Measurements from ENCODE around the gene PACSIN2. TPM values are rescaled to one million over a fixed set of nuclear protein-coding genes. Genes with fewer than 3 reads are reported as not detected.

The PACSIN2 gene
- total RNA-seq, 1 experiment from 2014 or later, result 70.5 TPM

- ATAC-seq, result peak; percentile 72
- ChIA-PET CTCF (interaction anchor here (0.6 to 1.4 kb wide), 7 partner anchors 26 to 98 kb away, joined by 3 to 6 read pairs (median 3); no protein-coding TSS in a partner anchor), POLR2A (interaction anchor here (0.6 to 1.0 kb wide), 2 partner anchors 43 to 49 kb away, joined by 3 to 4 read pairs; no protein-coding TSS in a partner anchor)
- peak overlapping the region; percentile 55 for H3K4me3 Mint-ChIP-seq
- H3K4me1 Mint-ChIP-seq, result peaks cover 72% of the 10 kb centered on the region
- peaks cover 20% of the 10 kb centered on the region for H3K36me3 Mint-ChIP-seq
- peak; percentile 38 for DNase-seq (ENCODE audit: low spot score)
- H3K27ac Mint-ChIP-seq, result peak overlapping the region; percentile 85
- H3K27me3 Mint-ChIP-seq (ENCODE audit: low read depth), result no peaks in the 10 kb centered on the region; the same call in 1 of the 2 replicates
- H3K9me3 Mint-ChIP-seq, result peaks cover 4% of the 10 kb centered on the region; the same call in 1 of the 2 replicates
- peak; percentile 76 for TF ChIP-seq FOXK1 (CRISPR knock-in tag; IDR thresholded peaks at IDR 0.05)
- peak; percentile 83; the same call in 1 of the 2 replicates for TF ChIP-seq TEAD1 (CRISPR knock-in tag; IDR thresholded peaks at IDR 0.05)
- TF ChIP-seq FOXP4 (CRISPR knock-in tag; IDR thresholded peaks at IDR 0.05), result peak; percentile 73; the same call in 1 of the 2 replicates
- TF ChIP-seq SMAD3 (CRISPR knock-in tag; IDR thresholded peaks at IDR 0.05; ENCODE audit: borderline replicate concordance), result no peak
- no peak for TF ChIP-seq JAZF1 (CRISPR knock-in tag; IDR thresholded peaks at IDR 0.05)
- TF ChIP-seq CBFB (CRISPR knock-in tag; IDR thresholded peaks at IDR 0.05; ENCODE audit: low read depth), result no peak
- no peak for TF ChIP-seq CDX4 (CRISPR knock-in tag; IDR thresholded peaks at IDR 0.05; ENCODE audit: borderline replicate concordance)
- TF ChIP-seq NR3C1 (CRISPR knock-in tag; conservative IDR thresholded peaks at IDR 0.05; ENCODE audit: low read depth), result no peak
- no peak for TF ChIP-seq ZNF671 (CRISPR knock-in tag; IDR thresholded peaks at IDR 0.05)
- TF ChIP-seq ZNF281 (CRISPR knock-in tag; IDR thresholded peaks at IDR 0.05), result no peak
- TF ChIP-seq JUN (CRISPR knock-in tag; IDR thresholded peaks at IDR 0.05), result no peak
- no peak for TF ChIP-seq RELA (CRISPR knock-in tag; IDR thresholded peaks at IDR 0.05; ENCODE audit: borderline replicate concordance)
- TF ChIP-seq OVOL2 (CRISPR knock-in tag; IDR thresholded peaks at IDR 0.05; ENCODE audit: borderline replicate concordance), result no peak
- TF ChIP-seq RORB (CRISPR knock-in tag; IDR thresholded peaks at IDR 0.05), result no peak
- TF ChIP-seq ATF6 (CRISPR knock-in tag; IDR thresholded peaks at IDR 0.05), result no peak
- no peak for TF ChIP-seq NR1H2 (CRISPR knock-in tag; IDR thresholded peaks at IDR 0.05)
- TF ChIP-seq ZNF121 (CRISPR knock-in tag; IDR thresholded peaks at IDR 0.05), result no peak
- no peak for TF ChIP-seq MAX (CRISPR knock-in tag; IDR thresholded peaks at IDR 0.05)
- TF ChIP-seq E2F5 (CRISPR knock-in tag; IDR thresholded peaks at IDR 0.05), result no peak
- no peak for TF ChIP-seq E2F4 (CRISPR knock-in tag; IDR thresholded peaks at IDR 0.05; ENCODE audit: borderline replicate concordance, low read depth)
- TF ChIP-seq STAT6 (CRISPR knock-in tag; conservative IDR thresholded peaks at IDR 0.05; ENCODE audit: low read depth), result no peak
- TF ChIP-seq TCF7 (CRISPR knock-in tag; IDR thresholded peaks at IDR 0.05; ENCODE audit: low read depth), result no peak
- peak; percentile 53; the same call in 1 of the 2 replicates for TF ChIP-seq ETV6 (CRISPR knock-in tag; IDR thresholded peaks at IDR 0.05)
Observed at GRCh38 chr22:42964994-42965699, 49.8 kb downstream of the PACSIN2 start.
